KMS-11 (cell line): Measurements from ENCODE around the gene ATG13.

Source experiments
- H2AFZ ChIP-seq: fragments of 200-600 bp; sonication (generic); 2 replicates; pipeline ENCODE4 v1.6.1; 2016; ENCODE audit warnings: antibody characterized with exemption, mixed run types, low read depth
- H3K27ac ChIP-seq: fragments of 200-600 bp; sonication (generic); 2 replicates; pipeline ENCODE4 v1.6.1; 2016; ENCODE audit warnings: mild to moderate bottlenecking, mixed run types
- H3K27me3 ChIP-seq: fragments of 200-600 bp; sonication (generic); 2 replicates; pipeline ENCODE4 v1.6.1; 2017; ENCODE audit warnings: mild to moderate bottlenecking, low read depth, mixed run types, moderate library complexity; ENCODE audit not compliant: insufficient read depth
- H3K36me3 ChIP-seq: fragments of 200-600 bp; sonication (generic); 2 replicates; pipeline ENCODE4 v1.6.1; 2017; ENCODE audit warnings: mild to moderate bottlenecking, mixed run types; ENCODE audit not compliant: insufficient read depth
- H3K4me1 ChIP-seq: fragments of 200-600 bp; sonication (generic); 2 replicates; pipeline ENCODE4 v1.6.1; 2016; ENCODE audit warnings: mild to moderate bottlenecking, low read depth, mixed run types; ENCODE audit not compliant: poor library complexity, severe bottlenecking
- H3K4me2 ChIP-seq: fragments of 200-600 bp; sonication (generic); 2 replicates; pipeline ENCODE4 v1.7.0; 2016; ENCODE audit warnings: mild to moderate bottlenecking, mixed run types
- H3K4me3 ChIP-seq: fragments of 200-600 bp; sonication (generic); IDR thresholded peaks from 2 replicates; pipeline ENCODE4 v1.6.1; 2017; ENCODE audit warnings: low read depth, low read length, mixed read lengths; ENCODE audit not compliant: insufficient read depth
- H3K79me2 ChIP-seq: fragments of 200-600 bp; sonication (generic); 2 replicates; pipeline ENCODE4 v1.6.1; 2016; ENCODE audit warnings: low read depth, mixed run types; ENCODE audit not compliant: insufficient read depth
- H3K9ac ChIP-seq: fragments of 200-600 bp; sonication (generic); 2 replicates; pipeline ENCODE4 v1.6.1; 2016; ENCODE audit warnings: mild to moderate bottlenecking, mixed run types
- H4K20me1 ChIP-seq: fragments of 200-600 bp; sonication (generic); 2 replicates; pipeline ENCODE4 v1.6.1; 2016; ENCODE audit warnings: mild to moderate bottlenecking, mixed run types; ENCODE audit not compliant: insufficient read depth
- CTCF ChIP-seq: fragments of 200-600 bp; sonication (generic); conservative IDR thresholded peaks from 2 replicates; pipeline ENCODE4 v1.6.1; 2017; ENCODE audit warnings: low read depth, mild to moderate bottlenecking, antibody characterized with exemption, low read length, moderate library complexity, mixed read lengths

The ATG13 gene

GRCh38 chr11:46718155-46719019 is 101.0 kb downstream of the ATG13 start:
- H3K9ac ChIP-seq = no peak overlapping the region
- no peaks in the 10 kb centered on the region for H3K79me2 ChIP-seq
- TF ChIP-seq CTCF = no peak
- H4K20me1 ChIP-seq = no peaks in the 10 kb centered on the region
- peak overlapping the region; percentile 49; the same call in 1 of the 2 replicates for H2AFZ ChIP-seq
- H3K4me2 ChIP-seq = no peak overlapping the region
- H3K4me3 ChIP-seq = no peak overlapping the region
- H3K27ac ChIP-seq = no peak overlapping the region
- peaks cover 4% of the 10 kb centered on the region for H3K4me1 ChIP-seq
- H3K36me3 ChIP-seq = no peaks in the 10 kb centered on the region
- H3K27me3 ChIP-seq = no peaks in the 10 kb centered on the region

- Histone ChIP-seq H3K36me3 (no peaks in the 10 kb centered on the region), H2AFZ (peak within 1 kb of the TSS; percentile 49; the same call in 1 of the 2 replicates), H3K27ac (no peak within 1 kb of the TSS), H3K9ac (no peak within 1 kb of the TSS), H3K4me3 (no peak within 1 kb of the TSS), H3K4me1 (peaks cover 4% of the 10 kb centered on the region), H3K27me3 (no peaks in the 10 kb centered on the region), H3K79me2 (no peaks in the 10 kb centered on the region), H4K20me1 (no peaks in the 10 kb centered on the region), H3K4me2 (no peak within 1 kb of the TSS)
- TF ChIP-seq CTCF = no peak
Observed at GRCh38 chr11:46719048-46719542, 101.7 kb downstream of the ATG13 start, which contains the start of gene F2. F2 (plus strand) TSS chr11:46719213; CDS start chr11:46719236, 23 bp downstream.

GRCh38 chr11:46719543-46720218 is 102.3 kb downstream of the ATG13 start:
- Histone ChIP-seq H3K4me1 (peaks cover 4% of the 10 kb centered on the region), H3K36me3 (no peaks in the 10 kb centered on the region), H3K4me2 (no peak overlapping the region), H3K27ac (no peak overlapping the region), H3K79me2 (no peaks in the 10 kb centered on the region), H2AFZ (no peak overlapping the region), H3K27me3 (no peaks in the 10 kb centered on the region), H4K20me1 (no peaks in the 10 kb centered on the region), H3K4me3 (no peak overlapping the region), H3K9ac (no peak overlapping the region)
- TF ChIP-seq CTCF = no peak

GRCh38 chr11:46721286-46721685 is 103.9 kb downstream of the ATG13 start:
- TF ChIP-seq CTCF = no peak
- peaks cover 4% of the 10 kb centered on the region for H3K4me1 ChIP-seq
- H4K20me1 ChIP-seq = no peaks in the 10 kb centered on the region
- no peak overlapping the region for H3K4me2 ChIP-seq
- no peak overlapping the region for H3K9ac ChIP-seq
- no peak overlapping the region for H3K4me3 ChIP-seq
- H3K27me3 ChIP-seq = no peaks in the 10 kb centered on the region
- no peaks in the 10 kb centered on the region for H3K79me2 ChIP-seq
- no peak overlapping the region for H3K27ac ChIP-seq
- H3K36me3 ChIP-seq = no peaks in the 10 kb centered on the region
- no peak overlapping the region for H2AFZ ChIP-seq
